Neural progenitor cell (in vitro differentiated cells): ENCODE measurements around the gene KCNG3. TPM values are rescaled to one million over a fixed set of nuclear protein-coding genes. Genes with fewer than 3 reads are reported as not detected.

ENCODE experiments used
- DNase-seq: peaks from one replicate; pipeline ENCODE4 v3.0.0-alpha.2; 2016; ENCODE audit warnings: low spot score
- H2AFZ ChIP-seq: fragments of 200-600 bp; sonication (generic); replicated peaks from 2 replicates; pipeline ENCODE4 v1.6.1; 2016; ENCODE audit warnings: antibody characterized with exemption
- H3F3A ChIP-seq: fragments of 200-600 bp; sonication (generic); 2 replicates; pipeline ENCODE4 v1.6.1; 2016; ENCODE audit warnings: antibody characterized with exemption, low read depth
- H3K27ac ChIP-seq: fragments of 200-600 bp; sonication (generic); 2 replicates; pipeline ENCODE4 v1.5.1; 2016; ENCODE audit warnings: mild to moderate bottlenecking
- H3K27me3 ChIP-seq: fragments of 200-600 bp; sonication (generic); 2 replicates; pipeline ENCODE4 v1.6.1; 2016; ENCODE audit warnings: mild to moderate bottlenecking, moderate library complexity
- H3K36me3 ChIP-seq: fragments of 200-600 bp; sonication (generic); 2 replicates; pipeline ENCODE4 v1.5.1; 2016
- H3K4me1 ChIP-seq: fragments of 200-600 bp; sonication (generic); 2 replicates; pipeline ENCODE4 v1.6.1; 2016; ENCODE audit warnings: mixed run types
- H3K4me2 ChIP-seq: fragments of 200-600 bp; sonication (generic); 2 replicates; pipeline ENCODE4 v1.6.1; 2016
- H3K4me3 ChIP-seq: fragments of 200-600 bp; sonication (generic); 2 replicates; pipeline ENCODE4 v1.5.1; 2016
- H3K79me2 ChIP-seq: fragments of 200-600 bp; sonication (generic); 2 replicates; pipeline ENCODE4 v1.6.1; 2016; ENCODE audit warnings: low read depth
- H3K9ac ChIP-seq: fragments of 200-600 bp; sonication (generic); 2 replicates; pipeline ENCODE4 v1.6.1; 2016
- H3K9me3 ChIP-seq: fragments of 200-600 bp; sonication (generic); 2 replicates; pipeline ENCODE4 v1.5.1; 2016; ENCODE audit warnings: low read depth
- H4K20me1 ChIP-seq: fragments of 200-600 bp; sonication (generic); 2 replicates; pipeline ENCODE4 v1.6.1; 2016; ENCODE audit warnings: low read depth
- H3K27ac Mint-ChIP-seq: 3 replicates; pipeline ENCODE4 v1.8.0; 2021; ENCODE audit warnings: mixed read lengths
- H3K27me3 Mint-ChIP-seq: 2 replicates; pipeline ENCODE4 v1.8.0; 2022; ENCODE audit warnings: low read depth, mild to moderate bottlenecking, inconsistent platforms, moderate library complexity, mixed read lengths; ENCODE audit not compliant: insufficient read depth
- H3K36me3 Mint-ChIP-seq: 3 replicates; pipeline ENCODE4 v1.8.0; 2021; ENCODE audit warnings: mixed read lengths
- H3K4me1 Mint-ChIP-seq: 3 replicates; pipeline ENCODE4 v1.8.0; 2021; ENCODE audit warnings: mixed read lengths
- H3K4me3 Mint-ChIP-seq: 3 replicates; pipeline ENCODE4 v1.8.0; 2021; ENCODE audit warnings: mild to moderate bottlenecking, moderate library complexity, mixed read lengths
- H3K9me3 Mint-ChIP-seq: 3 replicates; pipeline ENCODE4 v1.8.0; 2020; ENCODE audit warnings: mixed read lengths
- EZH2 ChIP-seq: fragments of 200-600 bp; sonication (generic); IDR thresholded peaks from 2 replicates; pipeline ENCODE4 v1.6.1; 2017; ENCODE audit warnings: antibody characterized with exemption, mild to moderate bottlenecking, moderate library complexity
- EZH2phosphoT487 ChIP-seq: fragments of 200-600 bp; sonication (generic); IDR thresholded peaks from 2 replicates; pipeline ENCODE4 v1.6.1; 2017; ENCODE audit warnings: antibody characterized with exemption
- total RNA-seq: library from RNA; depleted of rRNA; stranded (reverse); fragments of >200 nt; gene quantifications from 2 replicates; pipeline ENCODE4 v1.2.3, GENCODE V29; 2015; ENCODE audit warnings: low replicate concordance
- TF ChIP-seq, protein P1 (sequence below): fragments of 200-600 bp; sonication (generic); IDR thresholded peaks from 2 replicates; pipeline ENCODE4 v1.5.1; 2017; ENCODE audit warnings: antibody characterized with exemption, mild to moderate bottlenecking

Gene KCNG3
- total RNA-seq, 1 donor from 2014 or later, result 7.8 TPM

DNA sequence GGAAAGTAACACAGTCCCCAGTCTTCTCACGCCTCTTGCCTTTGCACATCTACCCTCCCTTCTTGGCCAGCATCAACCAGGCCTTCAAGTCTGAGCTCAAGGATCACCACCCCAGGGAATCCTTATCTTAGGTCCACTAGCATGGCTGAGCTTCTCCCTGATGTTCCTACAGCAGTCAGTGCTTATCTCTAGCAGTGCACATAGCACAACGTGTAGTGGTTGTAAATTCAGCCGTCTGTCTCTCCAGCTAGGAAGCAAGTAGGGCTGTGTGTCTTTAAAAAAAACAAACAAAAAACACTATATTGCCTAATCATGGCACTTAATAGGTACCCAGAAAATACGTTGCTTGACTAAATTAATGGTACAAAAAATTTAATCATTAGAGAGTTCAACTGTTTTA is 29.2 kb downstream of the KCNG3 start:
- Histone ChIP-seq H2AFZ (no peak overlapping the region), H3K9me3 (no peaks in the 10 kb centered on the region), H3K36me3 (no peaks in the 10 kb centered on the region), H3K4me2 (no peak overlapping the region), H3K79me2 (peaks cover 19% of the 10 kb centered on the region), H3K4me1 (no peaks in the 10 kb centered on the region), H3F3A (no peaks in the 10 kb centered on the region), H3K27ac (no peak overlapping the region), H3K4me3 (no peak overlapping the region), H3K27me3 (no peaks in the 10 kb centered on the region), H3K9ac (no peak overlapping the region), H4K20me1 (no peaks in the 10 kb centered on the region)
- H3K4me1 Mint-ChIP-seq, result no peaks in the 10 kb centered on the region
- no peaks in the 10 kb centered on the region for H3K36me3 Mint-ChIP-seq
- TF ChIP-seq, protein P1, sequence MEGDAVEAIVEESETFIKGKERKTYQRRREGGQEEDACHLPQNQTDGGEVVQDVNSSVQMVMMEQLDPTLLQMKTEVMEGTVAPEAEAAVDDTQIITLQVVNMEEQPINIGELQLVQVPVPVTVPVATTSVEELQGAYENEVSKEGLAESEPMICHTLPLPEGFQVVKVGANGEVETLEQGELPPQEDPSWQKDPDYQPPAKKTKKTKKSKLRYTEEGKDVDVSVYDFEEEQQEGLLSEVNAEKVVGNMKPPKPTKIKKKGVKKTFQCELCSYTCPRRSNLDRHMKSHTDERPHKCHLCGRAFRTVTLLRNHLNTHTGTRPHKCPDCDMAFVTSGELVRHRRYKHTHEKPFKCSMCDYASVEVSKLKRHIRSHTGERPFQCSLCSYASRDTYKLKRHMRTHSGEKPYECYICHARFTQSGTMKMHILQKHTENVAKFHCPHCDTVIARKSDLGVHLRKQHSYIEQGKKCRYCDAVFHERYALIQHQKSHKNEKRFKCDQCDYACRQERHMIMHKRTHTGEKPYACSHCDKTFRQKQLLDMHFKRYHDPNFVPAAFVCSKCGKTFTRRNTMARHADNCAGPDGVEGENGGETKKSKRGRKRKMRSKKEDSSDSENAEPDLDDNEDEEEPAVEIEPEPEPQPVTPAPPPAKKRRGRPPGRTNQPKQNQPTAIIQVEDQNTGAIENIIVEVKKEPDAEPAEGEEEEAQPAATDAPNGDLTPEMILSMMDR, result no peak
- no peak for TF ChIP-seq EZH2
- no peak for TF ChIP-seq EZH2phosphoT487
- H3K27me3 Mint-ChIP-seq, result no peaks in the 10 kb centered on the region
- no peak for DNase-seq
- H3K27ac Mint-ChIP-seq, result no peak overlapping the region
- H3K9me3 Mint-ChIP-seq, result no peaks in the 10 kb centered on the region
- no peak overlapping the region for H3K4me3 Mint-ChIP-seq

DNA sequence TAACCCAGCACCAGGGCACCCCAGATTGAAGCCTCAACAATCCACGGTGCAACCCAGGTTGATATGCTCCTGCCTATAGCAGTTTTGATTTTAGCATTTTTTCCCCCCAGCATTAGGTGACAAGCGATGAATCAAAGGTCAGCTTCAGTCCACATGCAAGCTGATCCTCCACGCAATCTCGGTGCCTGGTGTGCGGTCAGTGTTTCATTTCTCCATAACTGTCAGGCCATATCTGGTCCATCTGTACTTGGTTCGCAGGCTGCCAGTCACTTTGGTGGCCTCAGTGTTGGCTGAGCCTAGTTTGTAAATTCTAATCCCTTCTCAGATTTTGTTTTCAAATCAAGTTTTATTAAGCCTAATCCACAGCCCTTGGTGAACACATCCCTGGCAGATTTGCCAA is 30.2 kb downstream of the KCNG3 start:
- H3K27me3 ChIP-seq, result no peaks in the 10 kb centered on the region
- H3K9me3 ChIP-seq, result no peaks in the 10 kb centered on the region
- H3K27ac Mint-ChIP-seq, result no peak overlapping the region
- H2AFZ ChIP-seq, result no peak overlapping the region
- no peak overlapping the region for H3K4me2 ChIP-seq
- H3K9me3 Mint-ChIP-seq, result no peaks in the 10 kb centered on the region
- H3K4me3 ChIP-seq, result no peak overlapping the region
- no peak overlapping the region for H3K9ac ChIP-seq
- no peak for DNase-seq
- H3K36me3 Mint-ChIP-seq, result no peaks in the 10 kb centered on the region
- TF ChIP-seq EZH2 (no peak), EZH2phosphoT487 (no peak)
- TF ChIP-seq, protein P1, result no peak
- H3K79me2 ChIP-seq, result peaks cover 19% of the 10 kb centered on the region
- H3K27ac ChIP-seq, result no peak overlapping the region
- no peaks in the 10 kb centered on the region for H3F3A ChIP-seq
- H4K20me1 ChIP-seq, result no peaks in the 10 kb centered on the region
- no peaks in the 10 kb centered on the region for H3K4me1 Mint-ChIP-seq
- H3K4me1 ChIP-seq, result no peaks in the 10 kb centered on the region
- H3K36me3 ChIP-seq, result no peaks in the 10 kb centered on the region
- no peaks in the 10 kb centered on the region for H3K27me3 Mint-ChIP-seq
- H3K4me3 Mint-ChIP-seq, result no peak overlapping the region

DNA sequence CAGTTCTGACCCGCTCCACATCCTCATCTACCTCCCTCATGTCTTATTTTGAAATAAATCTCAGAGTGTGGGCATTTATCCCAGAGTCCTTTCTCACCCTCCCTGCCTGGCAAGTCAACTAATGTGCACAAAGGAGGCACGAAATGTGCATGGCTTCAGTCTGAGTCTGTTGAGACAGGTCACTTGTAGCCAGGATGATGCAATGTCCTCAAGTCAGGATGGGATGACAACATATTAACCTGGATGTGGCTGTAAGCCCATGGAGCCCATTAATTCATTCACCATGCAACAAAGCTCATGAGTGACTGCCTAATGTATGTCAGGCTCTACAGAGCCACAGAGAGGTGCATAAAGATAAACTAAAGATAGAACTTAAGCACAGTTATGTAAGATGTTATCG is 34.5 kb downstream of the KCNG3 start:
- H3K27me3 ChIP-seq, result no peaks in the 10 kb centered on the region
- peaks cover 9% of the 10 kb centered on the region for H3K79me2 ChIP-seq
- no peak for DNase-seq
- Mint-ChIP-seq H3K9me3 (no peaks in the 10 kb centered on the region), H3K27ac (no peak overlapping the region), H3K36me3 (no peaks in the 10 kb centered on the region), H3K4me3 (no peak overlapping the region), H3K27me3 (no peaks in the 10 kb centered on the region), H3K4me1 (no peaks in the 10 kb centered on the region)
- no peaks in the 10 kb centered on the region for H3F3A ChIP-seq
- TF ChIP-seq, protein P1, result no peak
- TF ChIP-seq EZH2 (no peak), EZH2phosphoT487 (no peak)
- no peak overlapping the region for H3K4me2 ChIP-seq
- no peaks in the 10 kb centered on the region for H3K36me3 ChIP-seq
- H4K20me1 ChIP-seq, result no peaks in the 10 kb centered on the region
- H3K4me1 ChIP-seq, result no peaks in the 10 kb centered on the region
- H3K4me3 ChIP-seq, result no peak overlapping the region
- no peak overlapping the region for H3K27ac ChIP-seq
- no peak overlapping the region for H3K9ac ChIP-seq
- H3K9me3 ChIP-seq, result no peaks in the 10 kb centered on the region
- H2AFZ ChIP-seq, result no peak overlapping the region
